Measurements from ENCODE around the gene PER1.
A peak's percentile ranks its signal among the peaks of the same experiment; 100 is the strongest.

Gene PER1

GRCh38 chr17:8167526-8167925 lies 15.3 kb upstream of the PER1 start:
- TF ChIP-seq, protein P1, sequence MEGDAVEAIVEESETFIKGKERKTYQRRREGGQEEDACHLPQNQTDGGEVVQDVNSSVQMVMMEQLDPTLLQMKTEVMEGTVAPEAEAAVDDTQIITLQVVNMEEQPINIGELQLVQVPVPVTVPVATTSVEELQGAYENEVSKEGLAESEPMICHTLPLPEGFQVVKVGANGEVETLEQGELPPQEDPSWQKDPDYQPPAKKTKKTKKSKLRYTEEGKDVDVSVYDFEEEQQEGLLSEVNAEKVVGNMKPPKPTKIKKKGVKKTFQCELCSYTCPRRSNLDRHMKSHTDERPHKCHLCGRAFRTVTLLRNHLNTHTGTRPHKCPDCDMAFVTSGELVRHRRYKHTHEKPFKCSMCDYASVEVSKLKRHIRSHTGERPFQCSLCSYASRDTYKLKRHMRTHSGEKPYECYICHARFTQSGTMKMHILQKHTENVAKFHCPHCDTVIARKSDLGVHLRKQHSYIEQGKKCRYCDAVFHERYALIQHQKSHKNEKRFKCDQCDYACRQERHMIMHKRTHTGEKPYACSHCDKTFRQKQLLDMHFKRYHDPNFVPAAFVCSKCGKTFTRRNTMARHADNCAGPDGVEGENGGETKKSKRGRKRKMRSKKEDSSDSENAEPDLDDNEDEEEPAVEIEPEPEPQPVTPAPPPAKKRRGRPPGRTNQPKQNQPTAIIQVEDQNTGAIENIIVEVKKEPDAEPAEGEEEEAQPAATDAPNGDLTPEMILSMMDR (IDR thresholded peaks at IDR 0.05; ENCODE audit: low read depth, low read length, missing control alignments) = no peak
- H3K4me3 ChIP-seq (ENCODE audit: low read depth, low read length) = no peak overlapping the region
- DNase-seq (ENCODE audit: low read depth) = no peak
- in situ Hi-C loops (cut with HindIII; ENCODE audit: low sequenced_read_pairs) = no loop called here

GRCh38 chr17:8166731-8167130 lies 14.5 kb upstream of the PER1 start:
- in situ Hi-C loops (cut with HindIII; ENCODE audit: low sequenced_read_pairs) = no loop called here
- DNase-seq (ENCODE audit: low read depth) = no peak
- TF ChIP-seq, protein P1 (IDR thresholded peaks at IDR 0.05; ENCODE audit: low read depth, low read length, missing control alignments) = no peak
- H3K4me3 ChIP-seq (ENCODE audit: low read depth, low read length) = no peak overlapping the region

DNA sequence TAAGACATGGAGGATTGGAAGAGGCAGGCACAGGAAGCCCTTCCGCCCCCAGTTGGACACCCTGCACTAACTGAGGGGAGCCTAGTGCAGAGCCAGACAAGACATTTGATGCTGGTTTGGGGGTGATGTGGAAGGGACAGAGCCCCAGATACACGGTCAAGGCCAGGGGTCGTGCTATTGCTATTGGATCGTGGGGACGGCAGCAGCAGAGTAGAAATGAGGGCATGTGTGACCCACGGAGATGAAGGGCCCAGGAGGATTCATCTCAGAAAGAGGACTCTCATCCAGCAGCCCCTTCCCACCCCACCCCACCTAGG lies 12.6 kb upstream of the PER1 start:
- DNase-seq (ENCODE audit: low read depth) = no peak
- in situ Hi-C loops (cut with HindIII; ENCODE audit: low sequenced_read_pairs) = no loop called here
- TF ChIP-seq, protein P1 (IDR thresholded peaks at IDR 0.05; ENCODE audit: low read depth, low read length, missing control alignments) = no peak
- no peak overlapping the region for H3K4me3 ChIP-seq (ENCODE audit: low read depth, low read length)

DNA sequence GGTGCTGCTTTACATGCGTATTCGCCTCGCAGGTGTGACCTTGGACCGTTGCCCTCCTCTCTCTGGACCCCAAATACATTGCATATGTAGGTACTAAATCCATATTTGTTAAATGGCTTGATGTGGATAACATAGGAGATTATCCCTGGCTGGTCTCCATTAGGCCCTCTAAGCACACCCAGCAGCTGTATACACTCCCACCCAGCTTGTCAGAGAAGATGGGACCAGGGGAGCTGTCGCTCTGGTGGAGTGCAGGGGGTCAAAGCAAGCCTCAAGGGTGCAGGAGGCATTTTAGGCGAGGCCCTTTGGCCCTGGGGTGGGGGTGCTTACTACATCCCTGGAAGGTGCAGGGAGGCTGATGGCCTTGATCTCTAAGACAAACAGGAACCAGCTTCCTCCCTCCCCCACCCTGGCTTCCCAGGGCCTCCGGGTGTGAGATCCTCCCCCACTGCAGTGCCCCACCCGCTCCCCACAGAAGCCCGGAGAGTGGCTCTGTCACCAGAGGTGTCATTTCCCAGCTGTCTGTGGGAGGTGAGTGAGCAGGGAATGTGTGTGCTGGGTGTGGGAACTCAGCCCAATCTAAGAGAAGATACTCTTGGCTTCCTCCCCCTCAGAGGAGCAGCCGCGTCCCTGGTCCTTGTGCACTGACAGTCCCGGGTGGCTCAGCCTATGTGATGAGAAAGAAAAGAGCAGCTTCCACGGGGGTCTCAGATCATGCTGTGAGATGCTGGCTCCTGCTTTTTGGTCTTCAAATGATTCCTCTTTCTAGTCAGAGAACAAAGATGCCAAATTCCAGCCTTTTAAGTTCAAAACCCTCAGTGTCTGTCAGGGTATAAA lies 12.0 kb upstream of the PER1 start:
- TF ChIP-seq, protein P1 (IDR thresholded peaks at IDR 0.05; ENCODE audit: low read depth, low read length, missing control alignments) = no peak
- DNase-seq (ENCODE audit: low read depth) = no peak
- in situ Hi-C loops (cut with HindIII; ENCODE audit: low sequenced_read_pairs) = no loop called here
- H3K4me3 ChIP-seq (ENCODE audit: low read depth, low read length) = no peak overlapping the region

DNA sequence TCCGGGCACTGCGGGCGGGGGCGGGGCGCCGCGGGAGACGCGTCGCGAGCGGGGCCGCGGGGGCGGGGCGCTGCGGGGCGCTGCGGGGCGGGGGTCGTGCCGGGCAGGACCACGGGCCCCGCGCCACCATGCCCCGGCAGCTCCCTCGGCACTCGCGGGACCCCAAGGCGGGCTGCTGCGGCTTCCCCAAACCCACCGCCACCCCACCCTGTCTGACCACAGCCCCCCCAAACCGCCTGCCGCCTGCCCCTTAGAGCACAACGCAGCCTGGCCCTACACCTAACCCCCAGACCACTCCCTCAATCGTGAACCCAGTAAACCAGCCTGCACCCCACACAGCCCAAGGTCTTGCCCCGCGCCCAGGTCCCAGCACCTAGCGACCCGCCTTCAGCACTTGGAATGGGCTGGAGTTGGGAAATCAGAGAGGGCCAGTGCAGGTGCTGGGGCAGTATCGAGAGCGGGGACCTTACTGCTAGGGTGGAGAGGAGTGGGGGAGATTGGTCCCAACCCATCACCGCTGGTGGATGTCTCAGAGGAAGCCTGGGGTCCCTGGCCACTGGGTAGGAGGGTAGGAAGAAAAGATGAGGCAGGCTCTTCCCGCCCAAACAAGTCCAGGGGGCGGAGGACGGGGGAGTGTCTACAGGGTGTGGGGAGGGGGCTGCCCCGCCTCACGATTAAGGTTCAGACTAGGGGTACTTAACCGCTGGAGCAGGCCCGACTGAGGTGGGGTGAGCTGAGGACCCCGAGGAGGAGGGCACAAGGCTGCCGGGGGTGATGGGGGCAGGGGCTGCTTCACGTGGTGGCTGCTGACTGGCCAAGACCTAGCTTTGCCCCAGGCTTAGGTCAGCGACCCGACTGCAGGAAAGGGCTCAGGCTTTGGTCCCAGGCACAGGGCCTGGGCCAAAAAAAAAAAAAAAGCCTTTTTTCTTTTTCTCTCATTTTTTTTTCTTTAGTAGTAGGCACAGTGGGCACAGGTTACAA lies 11.1 kb upstream of the PER1 start:
- TF ChIP-seq, protein P1 (IDR thresholded peaks at IDR 0.05; ENCODE audit: low read depth, low read length, missing control alignments) = no peak
- H3K4me3 ChIP-seq (ENCODE audit: low read depth, low read length) = peak overlapping the region; percentile 92
- DNase-seq (ENCODE audit: low read depth) = no peak
- in situ Hi-C loops (cut with HindIII; ENCODE audit: low sequenced_read_pairs) = no loop called here

DNA sequence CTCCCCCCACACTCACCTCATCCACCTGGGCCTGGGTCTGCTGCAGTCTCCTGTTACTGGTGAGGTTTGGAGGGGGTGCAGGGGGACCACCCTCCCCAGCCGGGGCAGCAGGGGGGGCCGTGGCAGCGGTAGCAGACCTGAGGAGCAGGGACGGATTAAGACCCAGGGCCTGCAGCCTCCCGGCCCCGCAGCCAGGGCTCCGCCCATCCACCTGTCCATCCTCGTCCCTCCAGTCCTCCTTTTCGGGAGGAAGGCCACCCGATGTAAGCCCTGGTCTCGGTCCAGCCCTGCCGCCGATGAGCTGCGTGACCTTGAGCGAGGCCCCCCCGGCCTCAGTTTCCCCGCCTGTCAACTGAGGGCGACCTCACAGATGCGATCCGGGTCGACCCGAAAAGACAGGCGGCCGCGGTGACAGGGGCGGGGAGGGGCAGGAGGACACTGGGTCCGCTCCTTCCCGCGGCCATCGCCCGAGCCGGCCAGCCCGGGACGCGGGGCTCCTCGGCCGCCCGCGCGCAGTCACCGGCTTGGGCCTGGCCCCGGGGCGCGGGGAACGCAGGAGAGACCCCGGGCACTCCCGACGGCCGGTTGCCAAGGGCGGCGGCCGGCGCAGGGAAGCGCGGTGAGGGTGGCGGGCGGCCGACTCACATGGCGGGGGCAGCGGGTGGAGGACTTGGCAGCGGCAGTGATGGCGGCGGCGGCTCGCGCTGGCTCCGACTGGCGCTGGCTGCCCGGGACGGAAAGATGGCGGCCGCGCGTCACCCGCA lies 10.2 kb upstream of the PER1 start, which contains the start of gene VAMP2:
TSS of gene VAMP2 (minus strand) at position 716 of the 764 bp plus-strand sequence. CDS start at position 647, 69 bp downstream.
- no peak for DNase-seq (ENCODE audit: low read depth)

More for the DNA sequence above, 10.2 kb upstream of the PER1 start, which contains the start of gene VAMP2:
- H3K4me3 ChIP-seq (ENCODE audit: low read depth, low read length) = peak within 1 kb of the TSS; percentile 92
- in situ Hi-C loops (cut with HindIII; ENCODE audit: low sequenced_read_pairs) = no loop called here
- TF ChIP-seq, protein P1 (IDR thresholded peaks at IDR 0.05; ENCODE audit: low read depth, low read length, missing control alignments) = no peak
